ENCODE data around the gene CCDC12.

DNA sequence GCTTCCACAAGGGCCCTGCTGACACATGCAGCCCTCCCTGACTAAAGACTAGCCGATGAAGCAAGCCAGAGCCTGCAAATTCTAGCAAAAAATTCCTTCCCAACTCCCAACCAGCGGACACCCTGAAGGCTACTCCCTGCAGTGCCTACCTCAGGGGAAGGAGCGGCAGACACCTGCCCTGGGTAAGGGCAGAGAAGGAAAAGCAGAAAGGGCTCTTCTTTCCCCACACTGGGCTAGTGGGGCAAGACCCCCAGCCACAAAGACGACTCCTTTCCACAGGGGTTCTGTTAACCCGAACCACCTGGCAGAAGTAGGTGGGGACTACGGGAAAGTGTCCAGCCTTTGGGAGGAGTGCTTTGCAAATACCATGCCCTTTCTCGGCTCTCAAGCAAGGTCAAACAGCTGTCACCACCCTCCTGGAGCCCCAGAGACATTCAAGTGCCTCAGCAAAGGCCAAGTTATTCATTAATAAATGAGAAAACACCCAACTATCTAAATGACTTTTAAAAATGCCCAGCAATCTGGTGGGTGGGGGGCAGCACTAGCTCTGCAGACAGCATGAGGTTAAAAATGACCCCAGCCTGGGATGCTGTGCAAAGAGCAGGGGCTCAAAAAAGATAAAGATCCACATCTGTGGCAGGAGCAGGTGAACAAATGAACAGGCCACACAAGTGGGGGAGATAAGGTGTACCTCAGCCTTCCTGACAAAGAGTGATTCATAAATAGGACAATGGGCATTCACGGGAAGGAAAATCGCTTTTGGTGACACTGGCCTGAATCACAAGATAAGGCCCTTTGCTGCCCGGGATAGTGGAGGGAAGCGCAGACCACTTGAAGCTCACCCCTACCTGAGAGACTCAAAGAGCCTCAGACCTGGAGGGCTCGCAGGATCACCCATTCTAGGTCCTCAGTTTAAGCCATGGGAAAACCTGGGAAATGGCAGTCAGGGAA, 33.0 kb downstream of the CCDC12 start:
- TF ChIP-seq, protein P1, sequence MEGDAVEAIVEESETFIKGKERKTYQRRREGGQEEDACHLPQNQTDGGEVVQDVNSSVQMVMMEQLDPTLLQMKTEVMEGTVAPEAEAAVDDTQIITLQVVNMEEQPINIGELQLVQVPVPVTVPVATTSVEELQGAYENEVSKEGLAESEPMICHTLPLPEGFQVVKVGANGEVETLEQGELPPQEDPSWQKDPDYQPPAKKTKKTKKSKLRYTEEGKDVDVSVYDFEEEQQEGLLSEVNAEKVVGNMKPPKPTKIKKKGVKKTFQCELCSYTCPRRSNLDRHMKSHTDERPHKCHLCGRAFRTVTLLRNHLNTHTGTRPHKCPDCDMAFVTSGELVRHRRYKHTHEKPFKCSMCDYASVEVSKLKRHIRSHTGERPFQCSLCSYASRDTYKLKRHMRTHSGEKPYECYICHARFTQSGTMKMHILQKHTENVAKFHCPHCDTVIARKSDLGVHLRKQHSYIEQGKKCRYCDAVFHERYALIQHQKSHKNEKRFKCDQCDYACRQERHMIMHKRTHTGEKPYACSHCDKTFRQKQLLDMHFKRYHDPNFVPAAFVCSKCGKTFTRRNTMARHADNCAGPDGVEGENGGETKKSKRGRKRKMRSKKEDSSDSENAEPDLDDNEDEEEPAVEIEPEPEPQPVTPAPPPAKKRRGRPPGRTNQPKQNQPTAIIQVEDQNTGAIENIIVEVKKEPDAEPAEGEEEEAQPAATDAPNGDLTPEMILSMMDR (IDR thresholded peaks at IDR 0.05): no peak
- no peak for TF ChIP-seq POLR2A (IDR thresholded peaks at IDR 0.05)

Measured in adrenal gland (tissue), 5 donors.